Neuronal stem cell (in vitro differentiated cells): ENCODE measurements around the gene APRT.
A peak's percentile ranks its signal among the peaks of the same experiment; 100 is the strongest.

Experiments used
- DNase-seq: peaks from one replicate; pipeline ENCODE4 v3.0.0-alpha.2; 2013; ENCODE audit warnings: low spot score
- H2AFZ ChIP-seq: one replicate; pipeline ENCODE4 v1.6.1; 2013; ENCODE audit warnings: mild to moderate bottlenecking, low read length, inconsistent platforms
- H2AK5ac ChIP-seq: 2 replicates; pipeline ENCODE4 v1.6.1; 2013; ENCODE audit warnings: low read depth, mild to moderate bottlenecking, inconsistent platforms, low read length, moderate library complexity, mixed read lengths
- H2BK120ac ChIP-seq: 2 replicates; pipeline ENCODE4 v1.6.1; 2013; ENCODE audit warnings: low read depth, mild to moderate bottlenecking, inconsistent platforms, low read length, moderate library complexity, mixed read lengths
- H2BK12ac ChIP-seq: one replicate; pipeline ENCODE4 v1.6.1; 2013; ENCODE audit warnings: low read length, inconsistent platforms
- H2BK15ac ChIP-seq: 2 replicates; pipeline ENCODE4 v1.6.1; 2013; ENCODE audit warnings: mild to moderate bottlenecking, low read length, inconsistent platforms, mixed read lengths
- H2BK5ac ChIP-seq: one replicate; pipeline ENCODE4 v1.6.1; 2013; ENCODE audit warnings: inconsistent platforms, mild to moderate bottlenecking, low read length, moderate library complexity
- H3K14ac ChIP-seq: one replicate; pipeline ENCODE4 v1.6.1; 2013; ENCODE audit warnings: low read length, inconsistent platforms
- H3K18ac ChIP-seq: 2 replicates; pipeline ENCODE4 v1.6.1; 2013; ENCODE audit warnings: low read length, inconsistent platforms
- H3K23ac ChIP-seq: 2 replicates; pipeline ENCODE4 v1.6.1; 2013; ENCODE audit warnings: low read depth, mild to moderate bottlenecking, mixed read lengths, low read length, inconsistent platforms; ENCODE audit not compliant: poor library complexity
- H3K27ac ChIP-seq: replicated peaks from 3 replicates; pipeline ENCODE4 v1.5.1; 2013; ENCODE audit warnings: low read length, inconsistent platforms
- H3K27me3 ChIP-seq, 3 experiments: 2 replicates each; pipeline ENCODE4 v1.6.1; 2013; ENCODE audit warnings: low read length in 3 of 3, mild to moderate bottlenecking in 2 of 3, inconsistent platforms in 1 of 3, low read depth in 1 of 3, mixed read lengths in 1 of 3, moderate library complexity in 1 of 3; ENCODE audit not compliant: control insufficient read depth in 3 of 3, insufficient read depth in 3 of 3
- H3K36me3 ChIP-seq, 2 donors: replicated peaks in 1 of 2; 2 replicates each; pipeline ENCODE4 v1.6.1; 2013; ENCODE audit warnings: low read length in 2 of 2; ENCODE audit not compliant: control insufficient read depth in 2 of 2, insufficient read depth in 2 of 2
- H3K4ac ChIP-seq: 2 replicates; pipeline ENCODE4 v1.6.1; 2013; ENCODE audit warnings: inconsistent platforms, mild to moderate bottlenecking, low read length, moderate library complexity
- H3K4me1 ChIP-seq, 2 donors: 1 replicate in 1 of 2; 2 replicates in 1 of 2; pipeline ENCODE4 v1.6.1; 2013; ENCODE audit warnings: low read length in 2 of 2, low read depth in 1 of 2; ENCODE audit not compliant: control insufficient read depth in 2 of 2, insufficient read depth in 1 of 2
- H3K4me2 ChIP-seq: one replicate; pipeline ENCODE4 v1.6.1; 2013; ENCODE audit warnings: mild to moderate bottlenecking, low read length, inconsistent platforms; ENCODE audit not compliant: insufficient read depth, poor library complexity, severe bottlenecking
- H3K4me3 ChIP-seq, 2 donors: 2 replicates each; pipeline ENCODE4 v1.5.1; 2013; ENCODE audit warnings: low read length in 2 of 2, mild to moderate bottlenecking in 2 of 2, inconsistent platforms in 1 of 2, moderate library complexity in 1 of 2
- H3K79me1 ChIP-seq: one replicate; pipeline ENCODE4 v1.6.1; 2013; ENCODE audit warnings: low read depth, mild to moderate bottlenecking, inconsistent platforms, low read length, moderate library complexity
- H3K9ac ChIP-seq: one replicate; pipeline ENCODE4 v1.6.1; 2013; ENCODE audit warnings: mild to moderate bottlenecking, low read depth, low read length, inconsistent platforms; ENCODE audit not compliant: poor library complexity
- H3K9me3 ChIP-seq, 2 donors: replicated peaks in 1 of 2; 2 replicates each; pipeline versions ENCODE3 to v1.6.1; 2013; ENCODE audit warnings: low read length in 2 of 2, mild to moderate bottlenecking in 2 of 2, inconsistent platforms in 1 of 2, low read depth in 1 of 2, mixed read lengths in 1 of 2, moderate library complexity in 1 of 2; ENCODE audit not compliant: control insufficient read depth in 2 of 2, insufficient read depth in 1 of 2
- H4K8ac ChIP-seq: one replicate; pipeline ENCODE4 v1.6.1; 2013; ENCODE audit warnings: low read depth, mild to moderate bottlenecking, inconsistent platforms, low read length, moderate library complexity
- H4K91ac ChIP-seq: one replicate; pipeline ENCODE4 v1.6.1; 2013; ENCODE audit warnings: low read length, low read depth, mild to moderate bottlenecking, inconsistent platforms; ENCODE audit not compliant: poor library complexity
- WGBS, 2 donors: extraction: QIAGEN DNeasy Blood & Tissue Kit; methylation state at CpG; one replicate each; pipeline ENCODE4 v1.1.7; 2013; ENCODE audit warnings: missing lambda C conversion rate in 2 of 2, mixed read lengths in 1 of 2; ENCODE audit not compliant: insufficient read length in 2 of 2, insufficient replicate concordance in 1 of 2; ENCODE audit errors: extremely low coverage in 2 of 2; 5-methylcytosine and 5-hydroxymethylcytosine counted together

Gene APRT

GRCh38 chr16:88857728-88858339 is 46.1 kb upstream of the APRT start:
- Histone ChIP-seq H3K4me2 (peak overlapping the region; percentile 90), H4K91ac (no peak overlapping the region), H3K27ac (no peak overlapping the region), H4K8ac (no peak overlapping the region), H3K36me3 (peaks cover 17 to 32% of the 10 kb centered on the region in 2 donors), H3K23ac (no peak overlapping the region), H3K18ac (no peak overlapping the region), H3K9ac (peak overlapping the region; percentile 90), H3K4me3 (peak overlapping the region; percentile 88 to 94), H3K9me3 (no peaks in the 10 kb centered on the region), H2BK120ac (no peak overlapping the region), H3K79me1 (peaks cover 12% of the 10 kb centered on the region), H2AFZ (peak overlapping the region; percentile 92), H3K27me3 (no peaks in the 10 kb centered on the region), H2BK15ac (no peak overlapping the region), H2BK12ac (no peak overlapping the region), H2BK5ac (no peak overlapping the region), H3K4ac (no peak overlapping the region), H3K4me1 (peaks cover 11 to 26% of the 10 kb centered on the region in 2 donors), H2AK5ac (peak overlapping the region; percentile 63), H3K14ac (no peak overlapping the region)
- no CpG with 5 or more reads among the region's 12 CpGs for WGBS, 2 donors
- DNase-seq = peak; percentile 47

- Histone ChIP-seq H3K4me2 (peak within 1 kb of the TSS; percentile 92), H3K79me1 (peaks cover 12% of the 10 kb centered on the region), H2AFZ (peak within 1 kb of the TSS; percentile 92), H3K4me1 (peaks cover 11 to 26% of the 10 kb centered on the region in 2 donors), H2BK15ac (peak within 1 kb of the TSS; percentile 45), H3K9ac (peak within 1 kb of the TSS; percentile 90), H2AK5ac (peak within 1 kb of the TSS; percentile 74), H2BK12ac (peak within 1 kb of the TSS; percentile 63), H3K4ac (peak within 1 kb of the TSS; percentile 46), H4K91ac (no peak within 1 kb of the TSS), H3K14ac (peak within 1 kb of the TSS; percentile 64), H3K27me3 (no peaks in the 10 kb centered on the region), H3K18ac (peak within 1 kb of the TSS; percentile 86), H3K9me3 (no peaks in the 10 kb centered on the region), H3K36me3 (peaks cover 16 to 29% of the 10 kb centered on the region in 2 donors), H3K23ac (peak within 1 kb of the TSS; percentile 98), H2BK120ac (no peak within 1 kb of the TSS), H4K8ac (peak within 1 kb of the TSS; percentile 94), H2BK5ac (no peak within 1 kb of the TSS), H3K27ac (no peak within 1 kb of the TSS), H3K4me3 (peak within 1 kb of the TSS; percentile 88 to 94)
- DNase-seq = peak; percentile 98
- no CpG with 5 or more reads among the region's 87 CpGs for WGBS, 2 donors
Observed at GRCh38 chr16:88856828-88857727, 45.4 kb upstream of the APRT start, which contains the start of the genes GALNS and TRAPPC2L. Gene GALNS (minus strand): TSS chr16:88856947. CDS start chr16:88856877, 70 bp downstream. Gene TRAPPC2L (plus strand): TSS chr16:88857127. CDS start chr16:88857151, 24 bp downstream.

DNA sequence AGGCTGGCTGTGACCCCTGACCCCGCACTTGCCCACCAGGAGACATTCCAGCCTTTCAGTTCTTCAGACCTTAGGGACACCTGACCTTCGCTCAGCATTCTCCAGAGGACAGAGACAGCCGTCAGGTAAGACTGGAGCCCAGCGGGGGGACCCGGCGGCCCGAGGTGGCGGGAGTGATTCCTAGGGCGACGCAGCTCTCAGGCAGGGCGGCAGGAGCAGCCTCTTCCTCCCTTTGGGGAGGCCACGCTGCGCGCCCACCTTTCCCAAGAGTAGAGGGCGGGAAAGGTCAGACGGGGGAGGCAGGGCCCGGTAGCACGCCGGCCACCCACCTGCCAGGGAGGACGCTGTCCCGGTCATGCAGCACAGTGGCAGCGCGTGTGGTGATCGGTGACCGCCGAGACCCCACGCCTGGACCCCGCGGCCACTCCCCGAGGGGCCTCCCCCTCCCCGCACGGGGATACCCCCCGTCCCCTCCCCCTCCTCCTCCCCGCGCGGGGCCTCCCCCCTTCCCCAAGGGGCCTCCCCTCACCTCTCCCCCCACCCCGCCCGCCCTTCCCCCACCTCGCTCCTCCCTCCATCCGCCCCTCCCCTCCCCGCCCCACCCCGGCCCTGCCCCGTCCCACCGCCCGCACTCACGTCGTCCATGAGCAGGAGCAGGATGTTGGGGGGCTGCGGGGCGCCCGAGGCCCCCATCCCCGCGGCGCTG is 44.5 kb upstream of the APRT start:
- Histone ChIP-seq H4K8ac (no peak overlapping the region), H3K4me1 (peaks cover 11 to 26% of the 10 kb centered on the region in 2 donors), H3K36me3 (peaks cover 16 to 25% of the 10 kb centered on the region in 2 donors), H3K4me3 (peak overlapping the region; percentile 87 to 88), H3K9me3 (no peaks in the 10 kb centered on the region), H2BK5ac (no peak overlapping the region), H3K23ac (peak overlapping the region; percentile 98), H3K79me1 (peaks cover 13% of the 10 kb centered on the region), H3K4me2 (peak overlapping the region; percentile 92), H4K91ac (no peak overlapping the region), H3K14ac (peak overlapping the region; percentile 64), H3K27me3 (no peaks in the 10 kb centered on the region), H2AFZ (peak overlapping the region; percentile 92), H3K9ac (peak overlapping the region; percentile 89), H3K27ac (no peak overlapping the region), H3K4ac (peak overlapping the region; percentile 46), H3K18ac (peak overlapping the region; percentile 86), H2BK15ac (peak overlapping the region; percentile 45), H2BK12ac (no peak overlapping the region), H2AK5ac (peak overlapping the region; percentile 74), H2BK120ac (no peak overlapping the region)
- DNase-seq = peak; percentile 37
- no CpG with 5 or more reads among the region's 53 CpGs for WGBS, 2 donors
